HG03520 (cell line): Measurements from ENCODE around the gene THSD4.

Experiments used
- ATAC-seq: cut with Tn5 transposase; IDR thresholded peaks from one replicate; pipeline ENCODE4 v1.9.1; 2021; ENCODE audit warnings: mild to moderate bottlenecking, moderate library complexity; ENCODE audit not compliant: unreplicated experiment

THSD4 gene

GRCh38 chr15:71114887-71115566 lies at the start of gene THSD4:
Gene THSD4, plus strand, starts transcription at chr15:71115471.
- ATAC-seq, result no peak

- no peak for ATAC-seq
Observed at GRCh38 chr15:71066983-71067382, 48.3 kb upstream of the THSD4 start.

- no peak for ATAC-seq
Observed at GRCh38 chr15:71069693-71070092, 45.6 kb upstream of the THSD4 start.

GRCh38 chr15:71071529-71071928 lies 43.7 kb upstream of the THSD4 start:
- ATAC-seq, result no peak

GRCh38 chr15:71072423-71072822 lies 42.8 kb upstream of the THSD4 start:
- ATAC-seq, result no peak

GRCh38 chr15:71078506-71079207 lies 36.6 kb upstream of the THSD4 start:
- ATAC-seq, result no peak

GRCh38 chr15:71079208-71080044 lies 35.8 kb upstream of the THSD4 start:
- ATAC-seq, result no peak

GRCh38 chr15:71080166-71080565 lies 35.1 kb upstream of the THSD4 start:
- no peak for ATAC-seq

GRCh38 chr15:71080705-71081104 lies 34.6 kb upstream of the THSD4 start:
- no peak for ATAC-seq

- no peak for ATAC-seq
Observed at GRCh38 chr15:71082803-71083202, 32.5 kb upstream of the THSD4 start.

- ATAC-seq, result no peak
Observed at GRCh38 chr15:71083349-71083748, 31.9 kb upstream of the THSD4 start.

- no peak for ATAC-seq
Observed at GRCh38 chr15:71084264-71084663, 31.0 kb upstream of the THSD4 start.

- no peak for ATAC-seq
Observed at GRCh38 chr15:71085809-71086208, 29.5 kb upstream of the THSD4 start.

- ATAC-seq, result no peak
Observed at GRCh38 chr15:71088155-71088554, 27.1 kb upstream of the THSD4 start.

GRCh38 chr15:71088683-71089082 lies 26.6 kb upstream of the THSD4 start:
- no peak for ATAC-seq

- no peak for ATAC-seq
Observed at GRCh38 chr15:71089801-71090200, 25.5 kb upstream of the THSD4 start.

- ATAC-seq, result no peak
Observed at GRCh38 chr15:71091601-71092000, 23.7 kb upstream of the THSD4 start.

GRCh38 chr15:71092056-71092600 lies 23.1 kb upstream of the THSD4 start:
- ATAC-seq, result no peak

GRCh38 chr15:71093054-71094024 lies 21.9 kb upstream of the THSD4 start:
- no peak for ATAC-seq

- no peak for ATAC-seq
Observed at GRCh38 chr15:71094137-71094536, 21.1 kb upstream of the THSD4 start.
